Keratinocyte (primary cell): ENCODE results near the gene DGKZ. TPM values are rescaled to one million over a fixed set of nuclear protein-coding genes. Genes with fewer than 3 reads are reported as not detected.

Experiments used
- DNase-seq: peaks from one replicate; pipeline ENCODE4 v3.0.0-alpha.2; 2011; ENCODE audit warnings: low read depth, missing footprints, low spot score
- FAIRE-seq: peaks from 2 replicates; lab custom pipeline; 2011; peaks lifted over from hg19 to GRCh38; lab: Jason Lieb, UNC
- H2AFZ ChIP-seq: 2 replicates; pipeline ENCODE4 v1.6.0; 2012; ENCODE audit warnings: low read length, control low read depth, inconsistent platforms; ENCODE audit not compliant: control insufficient read depth
- H3K27ac ChIP-seq: 2 replicates; pipeline ENCODE4 v1.5.1; 2011; ENCODE audit warnings: low read length; ENCODE audit not compliant: control insufficient read depth, insufficient read depth
- H3K27me3 ChIP-seq: 3 replicates; pipeline ENCODE4 v1.6.0; 2011; ENCODE audit warnings: low read length; ENCODE audit not compliant: control insufficient read depth, insufficient read depth; ENCODE audit errors: extremely low read depth
- H3K36me3 ChIP-seq, 2 experiments: 2 replicates in 1 of 2; 3 replicates in 1 of 2; pipeline ENCODE4 v1.5.1; 2011; ENCODE audit warnings: low read length in 2 of 2, mild to moderate bottlenecking in 1 of 2; ENCODE audit not compliant: control insufficient read depth in 2 of 2, insufficient read depth in 2 of 2; ENCODE audit errors: extremely low read depth in 1 of 2
- H3K4me1 ChIP-seq: 3 replicates; pipeline ENCODE4 v1.5.1; 2011; ENCODE audit warnings: low read length; ENCODE audit not compliant: control insufficient read depth, insufficient read depth; ENCODE audit errors: extremely low read depth
- H3K4me2 ChIP-seq: 3 replicates; pipeline ENCODE4 v1.6.0; 2011; ENCODE audit warnings: low read depth, low read length; ENCODE audit not compliant: control insufficient read depth, insufficient read depth; ENCODE audit errors: extremely low read depth
- H3K4me3 ChIP-seq, 3 experiments: fragments of 200-600 bp in 1 of 3; sonication (generic) in 1 of 3; 2 replicates in 2 of 3; 3 replicates in 1 of 3; pipeline ENCODE4 v1.5.1; 2011 to 2016; ENCODE audit warnings: low read length in 3 of 3, mild to moderate bottlenecking in 3 of 3, control low read depth in 2 of 3, inconsistent platforms in 1 of 3, low read depth in 1 of 3, mixed read lengths in 1 of 3, mixed run types in 1 of 3, moderate library complexity in 1 of 3; ENCODE audit not compliant: control insufficient read depth in 2 of 3, insufficient read depth in 2 of 3; ENCODE audit errors: extremely low read depth in 1 of 3
- H3K79me2 ChIP-seq: 2 replicates; pipeline ENCODE4 v1.6.0; 2012; ENCODE audit warnings: low read length; ENCODE audit not compliant: control insufficient read depth, insufficient read depth
- H3K9ac ChIP-seq: 3 replicates; pipeline ENCODE4 v1.6.0; 2011; ENCODE audit warnings: low read length; ENCODE audit not compliant: control insufficient read depth, insufficient read depth; ENCODE audit errors: extremely low read depth
- H3K9me1 ChIP-seq: 3 replicates; pipeline ENCODE4 v1.6.0; 2011; ENCODE audit warnings: low read length; ENCODE audit not compliant: control insufficient read depth, insufficient read depth; ENCODE audit errors: extremely low read depth
- H3K9me3 ChIP-seq: 2 replicates; pipeline ENCODE4 v1.5.1; 2012; ENCODE audit warnings: low read depth, low read length; ENCODE audit not compliant: control insufficient read depth
- H4K20me1 ChIP-seq: 3 replicates; pipeline ENCODE4 v1.6.0; 2011; ENCODE audit warnings: low read length; ENCODE audit not compliant: control insufficient read depth, insufficient read depth; ENCODE audit errors: extremely low read depth
- EZH2 ChIP-seq: IDR thresholded peaks from one replicate; pipeline ENCODE4 v1.6.1; 2012; ENCODE audit warnings: inconsistent platforms, mild to moderate bottlenecking, low read length, moderate library complexity
- dilution Hi-C: fragments of 300-500 bp; cut with MboI; formaldehyde crosslinking; loops from one replicate; pipeline ENCODE4 v1.7.0; 2020; ENCODE audit warnings: low sequenced_read_pairs; ENCODE audit not compliant: extremely low pct_ligation_motif_present
- polyA plus RNA-seq, 5 experiments: library from polyadenylated mRNA; depleted of rRNA in 3 of 5; stranded (reverse) in 3 of 5; stranded (forward) in 1 of 5; unstranded in 1 of 5; fragments of >200 nt; gene quantifications; 1 replicate in 1 of 5; 2 replicates in 3 of 5; 3 replicates in 1 of 5; pipeline versions ENCODE4 v1.2.1 to v1.2.3, GENCODE V29; 2011 to 2012; ENCODE audit warnings: missing spikeins in 2 of 5, low read depth in 1 of 5, low replicate concordance in 1 of 5
- TF ChIP-seq, protein P1 (sequence below), 3 experiments: IDR thresholded peaks in 1 of 3; conservative IDR thresholded peaks in 1 of 3; optimal IDR thresholded peaks in 1 of 3; 2 replicates in 2 of 3; 3 replicates in 1 of 3; pipeline versions ENCODE3 to v1.5.1; 2011; ENCODE audit warnings: low read length in 3 of 3, mild to moderate bottlenecking in 3 of 3, moderate library complexity in 2 of 3, control low read depth in 1 of 3, inconsistent platforms in 1 of 3; ENCODE audit not compliant: insufficient read depth in 2 of 3; ENCODE audit errors: extremely low read depth in 1 of 3

Gene DGKZ
- polyA plus RNA-seq, 1 donor (not counting 4 experiments of a cell fraction or from before 2014, with no cell fraction given): 23.3 TPM

DNA sequence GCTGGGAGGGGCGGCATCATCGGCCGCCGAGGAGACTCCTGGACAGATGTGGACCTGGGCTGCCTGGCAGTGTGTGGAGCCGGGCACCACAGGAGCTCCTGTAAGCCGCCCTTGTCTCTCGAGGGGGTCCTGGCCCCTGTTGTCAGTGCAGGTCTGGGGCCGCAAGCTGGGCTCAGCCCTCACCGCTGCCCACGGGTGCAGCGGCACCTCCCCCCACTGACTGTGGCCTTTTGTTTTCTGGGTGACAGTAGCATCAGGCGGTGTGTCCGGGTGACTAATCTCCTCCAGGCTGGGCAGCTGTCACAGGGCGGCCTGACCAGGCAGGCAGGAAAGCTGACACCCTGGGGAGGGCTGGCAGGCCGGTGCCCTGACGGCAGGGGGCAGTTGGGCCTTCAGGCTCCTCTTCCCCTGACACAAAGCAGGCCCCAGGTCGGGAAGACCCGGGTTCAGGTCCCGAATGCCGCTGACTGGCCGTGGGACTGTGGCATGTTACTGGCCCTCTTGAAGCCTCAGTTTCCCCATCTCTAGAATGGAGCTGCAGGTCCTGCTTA, 16.3 kb downstream of the DGKZ start:
- Histone ChIP-seq H3K27me3 (no peaks in the 10 kb centered on the region), H3K4me3 (no peak overlapping the region), H3K9me1 (peaks cover 3% of the 10 kb centered on the region), H3K9ac (no peak overlapping the region), H3K79me2 (peaks cover 56% of the 10 kb centered on the region), H3K4me2 (no peak overlapping the region), H4K20me1 (peaks cover 14% of the 10 kb centered on the region), H2AFZ (no peak overlapping the region), H3K27ac (no peak overlapping the region), H3K9me3 (no peaks in the 10 kb centered on the region), H3K36me3 (peaks cover 15 to 22% of the 10 kb centered on the region in 2 experiments), H3K4me1 (peaks cover 3% of the 10 kb centered on the region)
- no peak for TF ChIP-seq EZH2
- TF ChIP-seq, protein P1, sequence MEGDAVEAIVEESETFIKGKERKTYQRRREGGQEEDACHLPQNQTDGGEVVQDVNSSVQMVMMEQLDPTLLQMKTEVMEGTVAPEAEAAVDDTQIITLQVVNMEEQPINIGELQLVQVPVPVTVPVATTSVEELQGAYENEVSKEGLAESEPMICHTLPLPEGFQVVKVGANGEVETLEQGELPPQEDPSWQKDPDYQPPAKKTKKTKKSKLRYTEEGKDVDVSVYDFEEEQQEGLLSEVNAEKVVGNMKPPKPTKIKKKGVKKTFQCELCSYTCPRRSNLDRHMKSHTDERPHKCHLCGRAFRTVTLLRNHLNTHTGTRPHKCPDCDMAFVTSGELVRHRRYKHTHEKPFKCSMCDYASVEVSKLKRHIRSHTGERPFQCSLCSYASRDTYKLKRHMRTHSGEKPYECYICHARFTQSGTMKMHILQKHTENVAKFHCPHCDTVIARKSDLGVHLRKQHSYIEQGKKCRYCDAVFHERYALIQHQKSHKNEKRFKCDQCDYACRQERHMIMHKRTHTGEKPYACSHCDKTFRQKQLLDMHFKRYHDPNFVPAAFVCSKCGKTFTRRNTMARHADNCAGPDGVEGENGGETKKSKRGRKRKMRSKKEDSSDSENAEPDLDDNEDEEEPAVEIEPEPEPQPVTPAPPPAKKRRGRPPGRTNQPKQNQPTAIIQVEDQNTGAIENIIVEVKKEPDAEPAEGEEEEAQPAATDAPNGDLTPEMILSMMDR (optimal IDR thresholded peaks at IDR 0.05 in 1 of 3, IDR thresholded peaks at IDR 0.05 in 1 of 3, conservative IDR thresholded peaks at IDR 0.05 in 1 of 3; ENCODE audit: extremely low read depth in 1 of 3, insufficient read depth in 2 of 3, low read length in 3 of 3): no peak
- dilution Hi-C loops: no loop called here
- no peak for DNase-seq
- no peak for FAIRE-seq

DNA sequence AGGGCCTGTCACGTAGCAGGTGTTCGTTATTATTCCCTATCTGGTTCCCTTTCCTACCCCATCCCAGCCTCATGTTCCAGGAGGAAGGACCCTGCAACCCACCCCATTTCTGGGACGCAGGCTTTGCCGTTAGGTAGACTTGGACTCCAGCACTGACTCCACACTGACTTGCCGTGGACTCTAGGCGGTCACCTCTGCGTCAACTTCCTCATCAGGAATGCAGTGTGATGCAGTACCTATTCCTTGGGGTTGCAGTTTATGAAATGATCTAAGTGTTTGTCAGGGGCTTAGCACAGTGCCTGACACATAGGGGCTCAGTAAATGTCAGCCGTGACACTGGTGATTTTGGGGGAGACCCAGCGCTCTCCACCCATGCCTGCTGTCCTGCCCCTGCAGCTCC, 16.8 kb downstream of the DGKZ start:
- TF ChIP-seq, protein P1 (optimal IDR thresholded peaks at IDR 0.05 in 1 of 3, IDR thresholded peaks at IDR 0.05 in 1 of 3, conservative IDR thresholded peaks at IDR 0.05 in 1 of 3; ENCODE audit: extremely low read depth in 1 of 3, insufficient read depth in 2 of 3, low read length in 3 of 3): no peak
- TF ChIP-seq EZH2: no peak
- H3K9me3 ChIP-seq: no peaks in the 10 kb centered on the region
- H3K9me1 ChIP-seq: peaks cover 3% of the 10 kb centered on the region
- H2AFZ ChIP-seq: no peak overlapping the region
- no peak overlapping the region for H3K9ac ChIP-seq
- H3K27ac ChIP-seq: no peak overlapping the region
- peaks cover 14% of the 10 kb centered on the region for H4K20me1 ChIP-seq
- H3K36me3 ChIP-seq: peaks cover 15 to 23% of the 10 kb centered on the region in 2 experiments
- FAIRE-seq: no peak
- DNase-seq: no peak
- H3K4me2 ChIP-seq: no peak overlapping the region
- dilution Hi-C loops: no loop called here
- H3K79me2 ChIP-seq: peaks cover 51% of the 10 kb centered on the region
- H3K4me3 ChIP-seq: no peak overlapping the region
- H3K27me3 ChIP-seq: no peaks in the 10 kb centered on the region
- H3K4me1 ChIP-seq: peaks cover 3% of the 10 kb centered on the region
